Immature natural killer cell (primary cell): ENCODE results near the gene DLG2. TPM values are rescaled to one million over a fixed set of nuclear protein-coding genes. Genes with fewer than 3 reads are reported as not detected.

ENCODE experiments used
- DNase-seq, 3 donors: peaks; one replicate each; pipeline ENCODE4 v3.0.0; 2022; ENCODE audit warnings: mixed read lengths in 1 of 3
- H3K27ac Mint-ChIP-seq, 6 donors: one replicate each; pipeline ENCODE4 v1.8.0; 2020; ENCODE audit warnings: mixed read lengths in 6 of 6, mild to moderate bottlenecking in 5 of 6, inconsistent platforms in 4 of 6, moderate library complexity in 3 of 6
- H3K27me3 Mint-ChIP-seq, 3 donors: one replicate each; pipeline ENCODE4 v1.8.0; 2020 to 2021; ENCODE audit warnings: low read depth in 3 of 3, mild to moderate bottlenecking in 3 of 3, mixed read lengths in 3 of 3, moderate library complexity in 3 of 3, inconsistent platforms in 1 of 3
- H3K36me3 Mint-ChIP-seq, 3 donors: one replicate each; pipeline ENCODE4 v1.8.0; 2020; ENCODE audit warnings: mixed read lengths in 3 of 3, inconsistent platforms in 2 of 3, mild to moderate bottlenecking in 2 of 3
- H3K4me1 Mint-ChIP-seq, 2 donors: one replicate each; pipeline ENCODE4 v1.8.0; 2020; ENCODE audit warnings: inconsistent platforms in 2 of 2, mild to moderate bottlenecking in 2 of 2, mixed read lengths in 2 of 2, moderate library complexity in 1 of 2
- H3K4me3 Mint-ChIP-seq, 5 donors: one replicate each; pipeline ENCODE4 v1.8.0; 2020; ENCODE audit warnings: mild to moderate bottlenecking in 5 of 5, mixed read lengths in 5 of 5, inconsistent platforms in 3 of 5, moderate library complexity in 3 of 5
- H3K9me3 Mint-ChIP-seq, 6 donors: one replicate each; pipeline ENCODE4 v1.8.0; 2020; ENCODE audit warnings: mild to moderate bottlenecking in 6 of 6, mixed read lengths in 6 of 6, inconsistent platforms in 4 of 6, moderate library complexity in 3 of 6
- polyA plus RNA-seq, 3 donors: library from polyadenylated mRNA; unstranded; fragments of 300-500 nt; fragmentation: Illumina TruSeq; gene quantifications; one replicate each; pipeline ENCODE4 v1.2.3, GENCODE V29; 2021

Gene DLG2
- polyA plus RNA-seq, 3 donors from 2014 or later: 0.57 to 1.9 (median 1.2) TPM

DNA sequence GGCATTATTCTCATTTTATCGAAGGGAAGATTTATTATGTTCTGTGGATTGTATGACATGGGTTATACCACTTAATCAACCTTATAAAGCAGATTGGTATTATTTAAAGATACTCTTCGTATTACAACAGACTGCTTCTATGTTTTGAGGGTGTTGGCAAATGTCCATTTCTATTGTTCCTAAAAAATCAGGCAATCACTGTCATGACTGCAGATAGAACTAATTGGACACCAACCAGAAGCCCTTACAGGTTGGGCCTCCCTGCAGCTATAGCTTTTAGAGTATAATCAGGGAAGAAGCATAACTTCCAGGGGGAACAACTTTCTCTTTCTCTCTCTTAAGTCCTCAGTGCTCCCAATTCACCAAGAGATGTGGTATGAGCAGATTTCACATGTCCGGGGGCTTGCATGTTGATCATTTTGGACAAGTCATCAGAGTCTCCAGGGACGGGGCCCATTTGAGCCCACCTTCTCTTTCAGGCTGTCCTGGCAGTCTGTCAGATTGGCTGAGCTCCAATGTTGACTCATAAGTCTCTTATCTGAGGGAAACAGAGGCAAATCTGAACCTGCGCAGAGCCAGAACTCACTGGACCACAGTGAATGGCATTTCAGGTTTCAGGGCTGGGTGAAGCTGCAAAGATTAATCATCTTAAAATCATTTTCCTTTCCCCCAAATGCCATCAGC lies 2077.0 kb downstream of the DLG2 start:
- peaks cover 0 to 3% (median 0%) of the 10 kb centered on the region in 3 donors for H3K27me3 Mint-ChIP-seq
- no peak overlapping the region for H3K27ac Mint-ChIP-seq
- H3K9me3 Mint-ChIP-seq: peaks cover 0 to 6% (median 0%) of the 10 kb centered on the region in 6 donors
- DNase-seq: no peak
- H3K4me3 Mint-ChIP-seq: no peak overlapping the region
- H3K4me1 Mint-ChIP-seq: no peaks in the 10 kb centered on the region
- no peaks in the 10 kb centered on the region for H3K36me3 Mint-ChIP-seq

DNA sequence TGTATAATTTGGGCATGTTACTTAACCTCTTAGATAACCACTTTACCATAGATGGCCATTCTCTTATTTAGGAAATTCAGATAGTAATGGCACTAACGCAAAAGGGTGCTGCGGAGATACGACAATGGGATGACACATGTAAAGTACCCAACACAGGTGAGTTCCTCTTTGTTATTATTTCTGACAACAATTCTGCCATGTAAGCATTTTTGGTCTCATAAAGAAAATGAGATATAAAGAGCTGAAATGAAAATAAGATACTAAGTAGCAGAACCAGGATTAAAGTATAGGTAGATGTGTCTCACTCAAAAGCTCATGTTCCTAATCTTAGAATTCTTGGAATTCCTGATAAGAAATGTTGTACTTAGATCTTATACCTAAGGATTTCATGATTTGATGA lies 2080.8 kb downstream of the DLG2 start:
- H3K27me3 Mint-ChIP-seq: peaks cover 0 to 3% (median 0%) of the 10 kb centered on the region in 3 donors
- no peaks in the 10 kb centered on the region for H3K4me1 Mint-ChIP-seq
- no peak overlapping the region for H3K4me3 Mint-ChIP-seq
- H3K27ac Mint-ChIP-seq: no peak overlapping the region
- no peak for DNase-seq
- no peaks in the 10 kb centered on the region for H3K36me3 Mint-ChIP-seq
- peaks cover 0 to 10% (median 0%) of the 10 kb centered on the region in 6 donors for H3K9me3 Mint-ChIP-seq

GRCh38 chr11:83545494-83546260 lies 2081.5 kb downstream of the DLG2 start:
- no peaks in the 10 kb centered on the region for H3K36me3 Mint-ChIP-seq
- no peak overlapping the region for H3K27ac Mint-ChIP-seq
- peaks cover 0 to 3% (median 0%) of the 10 kb centered on the region in 3 donors for H3K27me3 Mint-ChIP-seq
- H3K9me3 Mint-ChIP-seq: peaks cover 0 to 10% (median 0%) of the 10 kb centered on the region in 6 donors
- no peaks in the 10 kb centered on the region for H3K4me1 Mint-ChIP-seq
- H3K4me3 Mint-ChIP-seq: no peak overlapping the region
- no peak for DNase-seq

DNA sequence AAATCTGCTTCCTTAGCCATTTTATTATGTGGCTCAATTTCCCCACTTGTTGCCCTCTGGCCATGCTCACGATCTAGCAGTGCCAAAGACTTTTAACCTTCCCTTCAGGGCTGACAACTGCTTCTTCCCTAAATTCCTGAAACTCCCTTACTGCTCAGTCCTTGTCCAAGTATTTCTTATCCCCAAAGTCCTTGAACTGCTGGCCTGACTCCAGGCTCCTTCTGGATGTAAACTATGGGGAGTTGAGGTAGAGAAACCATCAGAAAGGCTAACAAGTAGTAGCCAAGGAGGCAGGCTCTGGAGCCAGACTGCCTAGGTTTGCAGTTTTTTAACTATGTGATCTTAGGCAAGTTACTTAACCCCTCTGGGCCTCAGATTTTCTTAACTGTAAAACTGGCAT lies 2082.3 kb downstream of the DLG2 start:
- H3K36me3 Mint-ChIP-seq: no peaks in the 10 kb centered on the region
- H3K4me1 Mint-ChIP-seq: no peaks in the 10 kb centered on the region

GRCh38 chr11:83543706-83544439 lies 2083.3 kb downstream of the DLG2 start:
- Mint-ChIP-seq H3K4me1 (no peaks in the 10 kb centered on the region), H3K4me3 (no peak overlapping the region), H3K27ac (no peak overlapping the region), H3K36me3 (no peaks in the 10 kb centered on the region), H3K27me3 (peaks cover 0 to 5% (median 0%) of the 10 kb centered on the region in 3 donors), H3K9me3 (peaks cover 0 to 10% (median 0%) of the 10 kb centered on the region in 6 donors)
- no peak for DNase-seq

More for the DNA sequence above, 2082.3 kb downstream of the DLG2 start:
- no peak overlapping the region for H3K27ac Mint-ChIP-seq
- no peak overlapping the region for H3K4me3 Mint-ChIP-seq
- peaks cover 0 to 10% (median 0%) of the 10 kb centered on the region in 6 donors for H3K9me3 Mint-ChIP-seq
- peaks cover 0 to 5% (median 0%) of the 10 kb centered on the region in 3 donors for H3K27me3 Mint-ChIP-seq
- DNase-seq: no peak

GRCh38 chr11:83542861-83543260 lies 2084.3 kb downstream of the DLG2 start:
- H3K9me3 Mint-ChIP-seq: peaks cover 0 to 10% (median 0%) of the 10 kb centered on the region in 6 donors
- no peak overlapping the region for H3K4me3 Mint-ChIP-seq
- H3K36me3 Mint-ChIP-seq: no peaks in the 10 kb centered on the region
- H3K27me3 Mint-ChIP-seq: peaks cover 0 to 5% (median 0%) of the 10 kb centered on the region in 3 donors
- H3K27ac Mint-ChIP-seq: no peak overlapping the region
- H3K4me1 Mint-ChIP-seq: no peaks in the 10 kb centered on the region
- no peak for DNase-seq

DNA sequence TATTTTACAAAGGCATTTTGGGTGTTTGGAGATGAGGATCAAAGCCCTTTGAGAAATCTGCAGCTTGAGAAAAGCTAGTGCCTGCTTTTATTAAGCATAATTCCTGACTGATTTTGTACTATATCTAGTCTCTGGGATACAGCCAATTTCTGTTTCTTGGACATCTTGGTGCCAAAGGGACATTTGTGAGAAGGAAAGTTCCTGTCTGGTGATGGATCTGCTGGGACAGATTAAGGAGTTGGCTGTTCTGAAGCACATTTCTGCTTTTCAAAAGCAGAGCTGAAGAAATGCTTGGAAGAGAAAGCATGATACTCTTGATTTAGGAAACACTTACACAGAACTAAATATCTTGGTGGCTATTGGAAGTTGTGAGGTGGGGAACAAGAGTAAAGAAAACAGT lies 2086.4 kb downstream of the DLG2 start:
- H3K4me3 Mint-ChIP-seq: no peak overlapping the region
- H3K36me3 Mint-ChIP-seq: no peaks in the 10 kb centered on the region
- no peaks in the 10 kb centered on the region for H3K4me1 Mint-ChIP-seq

DNA sequence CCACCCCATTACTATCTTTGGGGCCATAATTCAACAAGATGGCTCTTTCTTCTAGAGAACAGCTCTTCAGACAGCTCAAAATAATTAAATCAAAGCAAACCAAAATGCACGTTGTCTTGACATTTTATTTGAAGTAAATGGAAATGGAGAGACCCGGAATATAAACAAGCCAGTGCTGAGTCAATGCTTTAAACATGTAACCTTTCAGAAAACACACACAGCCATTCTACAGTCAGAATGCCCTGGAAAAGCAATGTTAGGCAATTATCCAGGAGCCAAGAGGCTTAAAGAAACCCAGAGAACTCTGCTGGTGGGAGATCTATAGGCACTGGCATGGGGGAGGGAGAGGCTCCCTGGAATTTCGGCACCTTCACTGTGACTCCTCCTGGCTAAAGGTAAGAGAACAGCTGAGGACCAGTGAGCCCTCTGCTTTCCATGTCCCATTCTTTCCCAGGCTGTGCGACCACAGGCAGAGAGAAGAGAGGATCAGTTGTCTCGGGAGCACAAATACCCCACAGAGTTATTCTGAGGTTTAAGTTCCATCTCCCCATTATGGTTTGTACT lies 2086.9 kb downstream of the DLG2 start:
- Mint-ChIP-seq H3K4me1 (no peaks in the 10 kb centered on the region), H3K4me3 (no peak overlapping the region), H3K36me3 (no peaks in the 10 kb centered on the region), H3K27me3 (peaks cover 0 to 2% (median 2%) of the 10 kb centered on the region in 3 donors), H3K9me3 (peaks cover 0 to 10% (median 0%) of the 10 kb centered on the region in 6 donors), H3K27ac (no peak overlapping the region)
- no peak for DNase-seq

More for the DNA sequence above, 2086.4 kb downstream of the DLG2 start:
- Mint-ChIP-seq H3K27me3 (peaks cover 0 to 2% (median under 1%) of the 10 kb centered on the region in 3 donors), H3K9me3 (peaks cover 0 to 10% (median 0%) of the 10 kb centered on the region in 6 donors), H3K27ac (no peak overlapping the region)
- DNase-seq: no peak

DNA sequence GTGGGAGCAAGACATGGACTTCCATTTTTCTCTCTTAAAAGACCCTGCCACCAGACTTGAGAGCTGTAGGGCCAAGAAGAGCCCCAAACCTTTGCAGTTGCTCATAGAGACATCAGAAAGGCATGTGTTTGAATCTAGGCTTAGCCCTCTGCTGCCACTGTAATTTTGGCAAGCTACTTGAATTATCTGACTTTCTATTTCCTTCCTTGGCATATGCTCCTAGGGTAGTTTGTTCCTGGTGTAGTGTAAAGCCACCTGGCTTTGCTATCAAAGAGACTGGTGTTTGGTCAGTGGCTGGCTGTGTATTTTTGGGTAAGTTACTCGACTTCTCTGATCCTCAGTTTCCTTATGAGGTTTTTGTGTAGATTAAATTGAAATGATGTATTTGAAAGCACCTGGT lies 2088.9 kb downstream of the DLG2 start:
- H3K4me3 Mint-ChIP-seq: no peak overlapping the region
- no peak for DNase-seq
- H3K36me3 Mint-ChIP-seq: no peaks in the 10 kb centered on the region
- peaks cover 0 to 4% (median 0%) of the 10 kb centered on the region in 6 donors for H3K9me3 Mint-ChIP-seq
- no peak overlapping the region for H3K27ac Mint-ChIP-seq
- H3K4me1 Mint-ChIP-seq: no peaks in the 10 kb centered on the region
- peaks cover 0 to 6% (median 2%) of the 10 kb centered on the region in 3 donors for H3K27me3 Mint-ChIP-seq

GRCh38 chr11:83537131-83537610 lies 2090.0 kb downstream of the DLG2 start:
- Mint-ChIP-seq H3K27ac (no peak overlapping the region), H3K4me3 (no peak overlapping the region), H3K27me3 (peaks cover 0 to 6% (median 2%) of the 10 kb centered on the region in 3 donors), H3K36me3 (no peaks in the 10 kb centered on the region), H3K9me3 (peaks cover 0 to 4% (median 0%) of the 10 kb centered on the region in 6 donors), H3K4me1 (no peaks in the 10 kb centered on the region)
- no peak for DNase-seq

DNA sequence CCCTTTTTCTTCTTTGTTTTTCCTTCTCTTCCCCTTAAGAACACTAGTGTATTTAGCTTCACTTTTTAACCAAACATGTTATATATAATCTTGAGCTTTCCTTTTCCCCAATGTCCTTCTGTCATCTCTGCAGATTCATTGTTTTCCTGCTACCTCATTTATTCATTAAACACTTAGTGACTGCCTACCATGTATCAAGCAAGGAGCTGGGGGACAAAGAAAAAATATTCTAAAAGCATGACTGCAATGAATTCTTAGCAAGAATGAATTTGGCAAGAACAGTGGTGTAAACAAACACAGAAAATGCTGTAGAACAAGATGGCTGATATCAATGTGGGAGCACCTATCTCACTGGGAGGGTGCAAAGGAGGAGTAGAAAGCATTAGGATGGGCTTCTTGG lies 2094.0 kb downstream of the DLG2 start:
- H3K27ac Mint-ChIP-seq: no peak overlapping the region

DNA sequence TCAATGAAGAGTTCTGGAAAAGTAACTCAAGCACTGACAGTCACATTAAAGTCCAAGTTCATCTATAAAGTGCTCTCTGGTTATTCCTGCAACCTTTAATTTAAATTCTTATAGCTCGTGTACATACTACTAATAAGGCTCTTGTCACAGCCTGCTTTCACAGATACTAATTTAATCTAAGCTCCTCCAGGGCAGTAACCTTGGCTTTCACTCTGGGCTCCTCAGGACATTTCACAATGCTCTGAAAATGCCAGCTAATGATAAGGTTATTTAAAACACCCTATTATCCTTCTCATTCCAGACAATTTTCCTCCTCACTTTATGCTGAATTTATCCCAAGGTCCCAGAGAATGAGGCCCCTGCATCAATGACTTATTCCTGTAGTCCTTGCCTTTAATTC lies 2098.3 kb downstream of the DLG2 start:
- H3K36me3 Mint-ChIP-seq: no peaks in the 10 kb centered on the region
- DNase-seq: no peak
- H3K4me3 Mint-ChIP-seq: no peak overlapping the region
- peaks cover 0 to 5% (median 2%) of the 10 kb centered on the region in 6 donors for H3K9me3 Mint-ChIP-seq
- H3K27ac Mint-ChIP-seq: no peak overlapping the region
- H3K27me3 Mint-ChIP-seq: peaks cover 0 to 11% (median 0%) of the 10 kb centered on the region in 3 donors
- no peaks in the 10 kb centered on the region for H3K4me1 Mint-ChIP-seq

More for the DNA sequence above, 2094.0 kb downstream of the DLG2 start:
- Mint-ChIP-seq H3K36me3 (no peaks in the 10 kb centered on the region), H3K27me3 (peaks cover 0 to 10% (median 0%) of the 10 kb centered on the region in 3 donors), H3K4me1 (no peaks in the 10 kb centered on the region), H3K4me3 (no peak overlapping the region), H3K9me3 (peaks cover 0 to 2% (median 0%) of the 10 kb centered on the region in 6 donors)
- DNase-seq: no peak

- Mint-ChIP-seq H3K9me3 (peaks cover 0 to 5% (median 2%) of the 10 kb centered on the region in 6 donors), H3K27me3 (peaks cover 0 to 7% (median 0%) of the 10 kb centered on the region in 3 donors), H3K27ac (no peak overlapping the region), H3K36me3 (no peaks in the 10 kb centered on the region), H3K4me3 (no peak overlapping the region), H3K4me1 (no peaks in the 10 kb centered on the region)
- no peak for DNase-seq
Observed at GRCh38 chr11:83528225-83528624, 2098.9 kb downstream of the DLG2 start.
